ENCODE data around the gene PEX13.

GRCh38 chr2:61015976-61016375, 1.5 kb upstream of the PEX13 start:
- TF ChIP-seq GATA3 (IDR thresholded peaks at IDR 0.05; ENCODE audit: low read depth, low read length): no peak
- no peak for TF ChIP-seq GATA2 (IDR thresholded peaks at IDR 0.05; ENCODE audit: low read depth, low read length)

All from SH-SY5Y (cell line).